Gastroesophageal sphincter (tissue), 4 donors: ENCODE measurements around the gene CRYGN. TPM values are rescaled to one million over a fixed set of nuclear protein-coding genes. Genes with fewer than 3 reads are reported as not detected.

Source experiments
- ATAC-seq: fragments of 150-250 bp; one replicate; pipeline ENCODE4 v1.9.1; 2016; ENCODE audit warnings: mild to moderate bottlenecking, moderate library complexity
- H3K27ac ChIP-seq, 4 donors: fragments of 200-600 bp; sonication (generic) in 3 of 4; 1 replicate in 3 of 4; 2 replicates in 1 of 4; pipeline ENCODE4 v1.5.1; 2016 to 2019
- H3K27me3 ChIP-seq: fragments of 200-600 bp; sonication (generic); one replicate; pipeline ENCODE4 v1.5.1; 2019
- H3K36me3 ChIP-seq, 2 donors: fragments of 200-600 bp; sonication (generic); one replicate each; pipeline ENCODE4 v1.5.1; 2019; ENCODE audit warnings: control low read depth in 1 of 2
- H3K4me1 ChIP-seq, 3 donors: fragments of 200-600 bp; sonication (generic); 1 replicate in 2 of 3; 2 replicates in 1 of 3; pipeline ENCODE4 v1.5.1; 2016 to 2019; ENCODE audit warnings: control low read depth in 2 of 3
- H3K4me3 ChIP-seq, 2 donors: fragments of 200-600 bp; sonication (generic); one replicate each; pipeline ENCODE4 v1.5.1; 2019; ENCODE audit warnings: mild to moderate bottlenecking in 1 of 2, moderate library complexity in 1 of 2
- H3K9me3 ChIP-seq, 3 donors: fragments of 200-600 bp; sonication (generic); one replicate each; pipeline ENCODE4 v1.5.1; 2017 to 2019; ENCODE audit warnings: control low read depth in 2 of 3
- EP300 ChIP-seq: sonication (generic); formaldehyde crosslinking; IDR thresholded peaks from one replicate; pipeline ENCODE4 v1.6.1; 2017; ENCODE audit warnings: antibody characterized with exemption, mild to moderate bottlenecking
- POLR2A ChIP-seq, 2 donors: fragments of 450-650 bp; IDR thresholded peaks; one replicate each; pipeline ENCODE4 v1.6.1; 2017; ENCODE audit warnings: antibody characterized with exemption in 2 of 2, mild to moderate bottlenecking in 2 of 2, moderate library complexity in 1 of 2
- POLR2AphosphoS5 ChIP-seq: sonication (generic); formaldehyde crosslinking; IDR thresholded peaks from one replicate; pipeline ENCODE4 v1.6.1; 2017; ENCODE audit warnings: antibody characterized with exemption
- WGBS, 2 donors: methylation state at CpG; one replicate each; pipeline ENCODE4 v1.1.5; 2018; ENCODE audit warnings: low coverage in 1 of 2; 5-methylcytosine and 5-hydroxymethylcytosine counted together
- total RNA-seq, 4 donors: library from RNA; depleted of rRNA; stranded (reverse); fragments of >200 nt; gene quantifications; one replicate each; pipeline ENCODE4 v1.1.0, GENCODE V29; 2016
- TF ChIP-seq, protein P1 (sequence below), 4 experiments: fragments of 200-600 bp in 2 of 4; fragments of 450-650 bp in 2 of 4; sonication (generic) in 1 of 4; IDR thresholded peaks; one replicate each; pipeline ENCODE4 v1.5.1; 2017 to 2019; ENCODE audit warnings: antibody characterized with exemption in 4 of 4, mild to moderate bottlenecking in 2 of 4, moderate library complexity in 2 of 4

The CRYGN gene
- total RNA-seq, 4 donors from 2014 or later = 0.27 to 4.4 TPM; not detected in 2

GRCh38 chr7:151415375-151416105 lies 24.4 kb downstream of the CRYGN start:
- WGBS, 2 donors = 74 to 86% methylated on average over 3 of the region's 3 CpGs
- H3K36me3 ChIP-seq = no peaks in the 10 kb centered on the region
- TF ChIP-seq, protein P1, sequence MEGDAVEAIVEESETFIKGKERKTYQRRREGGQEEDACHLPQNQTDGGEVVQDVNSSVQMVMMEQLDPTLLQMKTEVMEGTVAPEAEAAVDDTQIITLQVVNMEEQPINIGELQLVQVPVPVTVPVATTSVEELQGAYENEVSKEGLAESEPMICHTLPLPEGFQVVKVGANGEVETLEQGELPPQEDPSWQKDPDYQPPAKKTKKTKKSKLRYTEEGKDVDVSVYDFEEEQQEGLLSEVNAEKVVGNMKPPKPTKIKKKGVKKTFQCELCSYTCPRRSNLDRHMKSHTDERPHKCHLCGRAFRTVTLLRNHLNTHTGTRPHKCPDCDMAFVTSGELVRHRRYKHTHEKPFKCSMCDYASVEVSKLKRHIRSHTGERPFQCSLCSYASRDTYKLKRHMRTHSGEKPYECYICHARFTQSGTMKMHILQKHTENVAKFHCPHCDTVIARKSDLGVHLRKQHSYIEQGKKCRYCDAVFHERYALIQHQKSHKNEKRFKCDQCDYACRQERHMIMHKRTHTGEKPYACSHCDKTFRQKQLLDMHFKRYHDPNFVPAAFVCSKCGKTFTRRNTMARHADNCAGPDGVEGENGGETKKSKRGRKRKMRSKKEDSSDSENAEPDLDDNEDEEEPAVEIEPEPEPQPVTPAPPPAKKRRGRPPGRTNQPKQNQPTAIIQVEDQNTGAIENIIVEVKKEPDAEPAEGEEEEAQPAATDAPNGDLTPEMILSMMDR (IDR thresholded peaks at IDR 0.05) = no peak
- TF ChIP-seq POLR2A (IDR thresholded peaks at IDR 0.05) (no peak), POLR2AphosphoS5 (no peak), EP300 (no peak)
- H3K4me1 ChIP-seq = peaks cover 0 to 4% (median 0%) of the 10 kb centered on the region in 3 donors
- H3K27me3 ChIP-seq = peaks cover 28% of the 10 kb centered on the region
- no peak overlapping the region for H3K4me3 ChIP-seq
- no peak overlapping the region for H3K27ac ChIP-seq
- H3K9me3 ChIP-seq = peaks cover 0 to 10% (median 0%) of the 10 kb centered on the region in 3 donors
- ATAC-seq = peak; percentile 39

DNA sequence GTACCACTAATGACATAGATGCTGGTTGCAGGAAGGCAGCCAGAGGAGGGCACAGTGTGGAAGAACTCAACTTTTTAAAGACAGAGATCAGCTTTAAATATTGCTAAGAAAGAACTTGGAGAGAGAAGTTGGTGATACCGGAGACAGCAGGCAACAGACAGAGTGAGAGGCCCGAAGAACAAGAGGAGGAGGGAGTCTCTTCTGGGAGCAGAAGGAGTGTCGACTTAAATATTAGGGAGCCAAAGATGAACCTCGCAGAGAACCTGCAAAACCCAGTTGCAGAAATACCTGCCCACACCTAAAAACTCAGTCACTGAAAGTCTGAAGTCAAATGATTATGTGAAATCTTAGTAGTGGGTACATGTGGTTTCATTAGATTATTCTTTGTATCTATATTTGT lies 26.7 kb downstream of the CRYGN start:
- Histone ChIP-seq H3K27ac (no peak overlapping the region), H3K9me3 (no peaks in the 10 kb centered on the region), H3K36me3 (no peaks in the 10 kb centered on the region), H3K4me1 (peaks cover 0 to 25% (median 15%) of the 10 kb centered on the region in 3 donors), H3K4me3 (no peak overlapping the region), H3K27me3 (peaks cover 51% of the 10 kb centered on the region)
- no peak for ATAC-seq
- WGBS, 2 donors = 83 to 93% methylated on average over 4 of the region's 4 CpGs
- TF ChIP-seq POLR2AphosphoS5 (no peak), EP300 (no peak), POLR2A (IDR thresholded peaks at IDR 0.05) (no peak)
- TF ChIP-seq, protein P1 (IDR thresholded peaks at IDR 0.05) = no peak

DNA sequence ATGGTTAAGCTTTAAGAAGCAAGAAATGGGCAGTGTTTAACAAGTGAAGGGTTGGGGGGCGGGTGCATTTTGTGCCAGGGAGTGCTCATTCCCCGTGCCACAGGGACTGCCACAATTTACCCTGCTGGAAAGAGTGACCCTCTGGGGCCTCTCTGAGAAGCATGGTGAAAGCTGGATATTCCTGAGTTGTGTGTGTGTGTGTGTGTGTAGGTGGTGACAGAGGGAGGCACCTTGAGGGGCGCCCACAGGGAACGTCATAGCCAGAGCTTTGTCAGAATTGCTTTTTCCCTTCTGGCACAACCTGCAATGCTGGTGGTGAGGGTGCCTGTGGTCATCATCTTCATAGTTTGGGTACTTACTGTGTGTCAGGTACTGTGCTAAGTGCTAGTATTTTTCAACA lies 27.6 kb downstream of the CRYGN start:
- H3K9me3 ChIP-seq = no peaks in the 10 kb centered on the region
- no peak overlapping the region for H3K27ac ChIP-seq
- H3K4me1 ChIP-seq = peaks cover 0 to 25% (median 15%) of the 10 kb centered on the region in 3 donors
- H3K36me3 ChIP-seq = no peaks in the 10 kb centered on the region
- H3K4me3 ChIP-seq = no peak overlapping the region
- no peak for TF ChIP-seq POLR2A (IDR thresholded peaks at IDR 0.05)
- TF ChIP-seq POLR2AphosphoS5 = no peak
- no peak for TF ChIP-seq EP300
- TF ChIP-seq, protein P1 (IDR thresholded peaks at IDR 0.05) = no peak
- ATAC-seq = no peak
- 80 to 83% methylated on average over 1 to 4 of the region's 4 CpGs for WGBS, 2 donors
- peaks cover 60% of the 10 kb centered on the region for H3K27me3 ChIP-seq

- no peaks in the 10 kb centered on the region for H3K36me3 ChIP-seq
- no peaks in the 10 kb centered on the region for H3K9me3 ChIP-seq
- TF ChIP-seq POLR2A (IDR thresholded peaks at IDR 0.05) (no peak), POLR2AphosphoS5 (no peak), EP300 (no peak)
- TF ChIP-seq, protein P1 (IDR thresholded peaks at IDR 0.05) = no peak
- H3K4me1 ChIP-seq = peaks cover 0 to 25% (median 15%) of the 10 kb centered on the region in 3 donors
- ATAC-seq = no peak
- 96% methylated on average over 4 of the region's 6 CpGs for WGBS, 2 donors
- no peak overlapping the region for H3K27ac ChIP-seq
- peaks cover 64% of the 10 kb centered on the region for H3K27me3 ChIP-seq
- no peak overlapping the region for H3K4me3 ChIP-seq
Measured at GRCh38 chr7:151411551-151411950, 28.4 kb downstream of the CRYGN start.
